SK-N-SH (cell line): Measurements from ENCODE around the gene P2RY8. TPM values are rescaled to one million over a fixed set of nuclear protein-coding genes. Genes with fewer than 3 reads are reported as not detected.

Experiments used
- CTCF ChIA-PET: fragments of 300-600, 350-600 bp; formaldehyde crosslinking; extraction: SDS; loops from one replicate; lab custom pipeline; 2021; lab: Yijun Ruan, JAX
- POLR2A ChIA-PET: fragments of 350-600 bp; sonication (Branson Sonifier 250); formaldehyde crosslinking; extraction: SDS; loops from one replicate; lab custom pipeline; 2020; ENCODE audit warnings: antibody characterized with exemption, inconsistent platforms; lab: Yijun Ruan, JAX
- DNase-seq: peaks from one replicate; pipeline ENCODE4 v3.0.0; 2012
- H2AFZ ChIP-seq: fragments of 200-600 bp; sonication (generic); 2 replicates; pipeline ENCODE4 v1.8.1; 2016; ENCODE audit warnings: antibody characterized with exemption, mild to moderate bottlenecking, low read depth
- H3F3A ChIP-seq: fragments of 200-600 bp; sonication (generic); replicated peaks from 2 replicates; pipeline ENCODE3; 2016; ENCODE audit warnings: antibody characterized with exemption, mild to moderate bottlenecking; ENCODE audit not compliant: insufficient read depth
- H3K27ac ChIP-seq, 2 experiments: fragments of 200-500 bp in 1 of 2; fragments of 200-600 bp in 1 of 2; sonication (Bioruptor generic) in 1 of 2; sonication (generic), shearing (Covaris generic) in 1 of 2; 2 replicates each; pipeline versions ENCODE4 v1.5.1 to v1.6.1; 2014 to 2016; ENCODE audit warnings: low read depth in 2 of 2, inconsistent platforms in 1 of 2, low read length in 1 of 2, mild to moderate bottlenecking in 1 of 2, mixed read lengths in 1 of 2
- H3K27me3 ChIP-seq: fragments of 200-600 bp; sonication (generic), shearing (Covaris generic); 2 replicates; pipeline ENCODE4 v1.6.1; 2016; ENCODE audit warnings: mixed run types; ENCODE audit not compliant: insufficient read depth
- H3K36me3 ChIP-seq, 2 experiments: fragments of 200-500 bp in 1 of 2; fragments of 200-600 bp in 1 of 2; sonication (Bioruptor generic) in 1 of 2; sonication (generic) in 1 of 2; replicated peaks in 1 of 2; 2 replicates each; pipeline versions ENCODE3 to v1.5.1; 2014 to 2016; ENCODE audit warnings: low read length in 1 of 2, mild to moderate bottlenecking in 1 of 2; ENCODE audit not compliant: insufficient read depth in 2 of 2, control insufficient read depth in 1 of 2
- H3K4me1 ChIP-seq, 2 experiments: fragments of 200-500 bp in 1 of 2; fragments of 200-600 bp in 1 of 2; sonication (Bioruptor generic) in 1 of 2; sonication (generic), shearing (Covaris generic) in 1 of 2; 2 replicates each; pipeline versions ENCODE4 v1.5.1 to v1.6.1; 2014 to 2016; ENCODE audit warnings: low read depth in 1 of 2, low read length in 1 of 2, mixed run types in 1 of 2; ENCODE audit not compliant: insufficient read depth in 2 of 2, control insufficient read depth in 1 of 2
- H3K4me2 ChIP-seq: fragments of 200-600 bp; sonication (generic), shearing (Covaris generic); 2 replicates; pipeline ENCODE4 v1.6.1; 2017; ENCODE audit warnings: mixed run types
- H3K4me3 ChIP-seq, 2 experiments: fragments of 200-500 bp in 1 of 2; fragments of 200-600 bp in 1 of 2; sonication (Bioruptor generic) in 1 of 2; sonication (generic), shearing (Covaris generic) in 1 of 2; 2 replicates each; pipeline versions ENCODE4 v1.5.1 to v1.8.1; 2014 to 2016; ENCODE audit warnings: low read depth in 2 of 2, inconsistent platforms in 1 of 2, low read length in 1 of 2, mild to moderate bottlenecking in 1 of 2, mixed read lengths in 1 of 2, moderate library complexity in 1 of 2
- H3K79me2 ChIP-seq: fragments of 200-600 bp; sonication (generic); 2 replicates; pipeline ENCODE4 v1.8.1; 2017; ENCODE audit warnings: mild to moderate bottlenecking; ENCODE audit not compliant: insufficient read depth
- H3K9ac ChIP-seq: fragments of 200-600 bp; sonication (generic); 2 replicates; pipeline ENCODE4 v1.6.1; 2017; ENCODE audit warnings: mixed run types
- H3K9me2 ChIP-seq: fragments of 200-600 bp; sonication (generic); 2 replicates; pipeline ENCODE4 v1.6.1; 2017; ENCODE audit warnings: mixed run types
- H3K9me3 ChIP-seq: fragments of 200-600 bp; sonication (generic); 2 replicates; pipeline ENCODE4 v1.6.1; 2017; ENCODE audit warnings: mixed run types, mild to moderate bottlenecking, moderate library complexity
- H4K20me1 ChIP-seq: fragments of 200-600 bp; sonication (generic); 2 replicates; pipeline ENCODE4 v1.6.1; 2017; ENCODE audit warnings: mild to moderate bottlenecking, mixed run types; ENCODE audit not compliant: insufficient read depth
- ELF1 ChIP-seq: IDR thresholded peaks from 2 replicates; pipeline ENCODE4 v1.4.0; 2012
- EP300 ChIP-seq, 2 experiments: IDR thresholded peaks; 2 replicates each; pipeline versions ENCODE4 v1.4.0 to v1.6.1; 2012; ENCODE audit warnings: borderline replicate concordance in 1 of 2, low read depth in 1 of 2, low read length in 1 of 2
- FOSL2 ChIP-seq: IDR thresholded peaks from 2 replicates; pipeline ENCODE4 v1.4.0; 2012; ENCODE audit warnings: low read depth, mild to moderate bottlenecking, moderate library complexity, borderline replicate concordance
- FOXM1 ChIP-seq: IDR thresholded peaks from 2 replicates; pipeline ENCODE4 v1.4.0; 2012; ENCODE audit warnings: low read depth, mild to moderate bottlenecking
- GABPA ChIP-seq: IDR thresholded peaks from 2 replicates; pipeline ENCODE4 v1.4.0; 2012; ENCODE audit warnings: low read depth, mild to moderate bottlenecking
- JUND ChIP-seq: IDR thresholded peaks from 2 replicates; pipeline ENCODE4 v1.4.0; 2012
- MEF2A ChIP-seq: IDR thresholded peaks from 2 replicates; pipeline ENCODE4 v1.4.0; 2012; ENCODE audit warnings: low read depth, borderline replicate concordance
- NFIC ChIP-seq: IDR thresholded peaks from 2 replicates; pipeline ENCODE4 v1.4.0; 2012; ENCODE audit warnings: borderline replicate concordance
- NRF1 ChIP-seq: IDR thresholded peaks from 2 replicates; pipeline ENCODE4 v1.6.1; 2012; ENCODE audit warnings: low read depth, mild to moderate bottlenecking, low read length
- POLR2AphosphoS5 ChIP-seq: IDR thresholded peaks from 2 replicates; pipeline ENCODE4 v1.6.1; 2012; ENCODE audit warnings: low read depth, low read length
- RCOR1 ChIP-seq: fragments of 150-350 bp; IDR thresholded peaks from 2 replicates; pipeline ENCODE4 v1.6.1; 2017; ENCODE audit warnings: antibody characterized with exemption, low read length
- SIN3A ChIP-seq: IDR thresholded peaks from 2 replicates; pipeline ENCODE4 v1.6.1; 2012; ENCODE audit warnings: low read depth, mild to moderate bottlenecking, low read length, moderate library complexity, borderline replicate concordance
- TAF1 ChIP-seq: IDR thresholded peaks from 2 replicates; pipeline ENCODE4 v1.6.1; 2012; ENCODE audit warnings: low read depth, mild to moderate bottlenecking, low read length, moderate library complexity, borderline replicate concordance
- TCF12 ChIP-seq: IDR thresholded peaks from 2 replicates; pipeline ENCODE4 v1.4.0; 2012
- TEAD4 ChIP-seq: IDR thresholded peaks from 2 replicates; pipeline ENCODE4 v1.4.0; 2012; ENCODE audit warnings: mild to moderate bottlenecking, borderline replicate concordance; ENCODE audit not compliant: insufficient read depth
- YY1 ChIP-seq: IDR thresholded peaks from 2 replicates; pipeline ENCODE4 v1.4.0; 2012; ENCODE audit warnings: low read depth, mild to moderate bottlenecking
- WGBS: methylation state at CpG from one replicate; pipeline ENCODE4 v1.1.6; 2017; ENCODE audit warnings: low lambda C conversion rate; 5-methylcytosine and 5-hydroxymethylcytosine counted together
- polyA plus RNA-seq, 3 experiments: library from polyadenylated mRNA; depleted of rRNA; stranded (reverse); fragments of >200 nt; gene quantifications; 2 replicates each; pipeline ENCODE4 v1.2.3, GENCODE V29; 2012
- TF ChIP-seq, protein P1 (sequence below): fragments of 150-350 bp; IDR thresholded peaks from 2 replicates; pipeline ENCODE4 v1.6.1; 2017; ENCODE audit warnings: antibody characterized with exemption, low read length, low read depth, borderline replicate concordance
- TF ChIP-seq, protein P2 (sequence below): IDR thresholded peaks from 2 replicates; pipeline ENCODE4 v1.4.0; 2012; ENCODE audit warnings: low read depth, borderline replicate concordance
- TF ChIP-seq, protein P3 (sequence below): IDR thresholded peaks from 2 replicates; pipeline ENCODE4 v1.4.0; 2012; ENCODE audit warnings: low read depth
- TF ChIP-seq, protein P4 (sequence below): fragments of 200-600 bp; sonication (generic); IDR thresholded peaks from 2 replicates; pipeline ENCODE4 v1.6.1; 2017; ENCODE audit warnings: antibody characterized with exemption, mild to moderate bottlenecking, moderate library complexity
- TF ChIP-seq, protein P5 (sequence below): IDR thresholded peaks from 2 replicates; pipeline ENCODE4; 2012

The P2RY8 gene
- polyA plus RNA-seq, 1 of the 3 experiments (the other 2 are of a cell fraction), result 0.08 TPM

DNA sequence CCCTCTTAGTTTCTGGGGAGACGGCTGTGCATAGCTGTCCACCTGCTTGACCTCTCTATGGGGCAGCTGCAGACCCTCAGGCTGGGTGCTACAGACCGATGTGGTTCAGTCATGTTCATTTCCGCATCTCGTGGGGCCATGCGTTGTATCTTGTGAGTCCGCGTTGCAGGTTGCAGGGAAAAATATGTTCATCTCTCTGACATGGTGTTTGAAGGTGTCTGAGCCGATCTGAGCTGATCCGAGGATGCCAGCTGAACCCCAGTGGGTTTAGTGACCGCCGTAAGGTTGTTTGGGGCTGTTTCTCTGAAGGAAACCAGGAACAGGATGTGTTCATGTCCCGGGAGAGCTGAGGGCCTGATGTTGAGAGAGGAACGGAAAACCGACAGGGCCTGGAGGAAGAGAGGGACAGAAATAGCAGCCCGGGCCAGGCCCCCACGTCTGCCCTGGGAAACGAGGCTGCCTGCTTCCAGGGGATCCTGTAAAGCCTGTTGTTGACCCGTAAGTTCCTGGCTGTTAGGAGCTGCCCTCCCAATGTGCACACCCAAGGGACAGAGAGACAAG is 9.8 kb upstream of the P2RY8 start:
- H3K36me3 ChIP-seq, result no peaks in the 10 kb centered on the region
- WGBS, result 42% methylated on average over 18 of the region's 18 CpGs
- ChIA-PET POLR2A (no interaction called here), CTCF (no interaction called here)
- H3K4me2 ChIP-seq, result no peak overlapping the region
- DNase-seq, result no peak
- H3K9me3 ChIP-seq, result no peaks in the 10 kb centered on the region
- no peaks in the 10 kb centered on the region for H3F3A ChIP-seq
- H3K9ac ChIP-seq, result no peak overlapping the region
- no peaks in the 10 kb centered on the region for H3K79me2 ChIP-seq
- H2AFZ ChIP-seq, result no peak overlapping the region
- H3K4me1 ChIP-seq, result no peaks in the 10 kb centered on the region
- H4K20me1 ChIP-seq, result no peaks in the 10 kb centered on the region
- TF ChIP-seq NRF1 (no peak), FOSL2 (no peak), TCF12 (no peak), SIN3A (no peak), RCOR1 (no peak), FOXM1 (no peak)
- no peak overlapping the region for H3K4me3 ChIP-seq
- no peak overlapping the region for H3K27ac ChIP-seq
- H3K9me2 ChIP-seq, result no peaks in the 10 kb centered on the region
- H3K27me3 ChIP-seq, result peaks cover 8% of the 10 kb centered on the region; the same call in 1 of the 2 replicates

DNA sequence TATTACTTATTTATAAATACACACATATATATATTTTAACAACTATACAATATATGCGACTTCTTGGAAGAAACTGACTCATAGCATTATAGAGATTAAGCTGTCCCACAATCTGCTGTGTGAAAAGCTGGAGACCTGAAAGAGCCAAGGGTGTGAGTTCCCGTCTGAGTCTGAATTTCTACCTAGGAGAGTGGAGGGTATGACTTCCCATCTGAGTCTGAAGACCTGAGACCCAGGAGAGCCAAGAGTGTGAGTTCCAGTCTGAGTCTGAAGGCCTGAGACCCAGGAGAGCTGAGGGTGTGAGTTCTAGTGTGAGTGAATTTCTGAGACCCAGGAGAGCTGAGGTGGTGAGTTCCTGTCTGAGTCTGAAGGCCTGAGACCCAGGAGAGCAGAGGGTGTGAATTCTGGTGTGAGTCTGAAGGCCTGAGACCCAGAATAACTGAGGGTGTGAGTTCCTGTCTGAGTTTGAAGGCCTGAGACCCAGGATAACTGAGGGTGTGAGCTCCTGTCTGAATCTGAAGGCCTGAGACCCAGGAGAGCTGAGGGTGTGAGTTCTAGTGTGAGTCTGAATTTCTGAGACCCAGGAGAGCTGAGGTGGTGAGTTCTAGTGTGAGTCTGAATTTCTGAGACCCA is 8.9 kb upstream of the P2RY8 start:
- WGBS, result 46% methylated on average over 2 of the region's 2 CpGs
- POLR2A ChIA-PET, result no interaction called here
- Histone ChIP-seq H3K27ac (no peak overlapping the region), H3F3A (no peaks in the 10 kb centered on the region), H3K9me2 (no peaks in the 10 kb centered on the region), H3K9ac (no peak overlapping the region), H3K79me2 (no peaks in the 10 kb centered on the region), H3K27me3 (no peaks in the 10 kb centered on the region; the same call in 1 of the 2 replicates), H3K4me2 (no peak overlapping the region), H4K20me1 (no peaks in the 10 kb centered on the region), H3K4me1 (no peaks in the 10 kb centered on the region), H3K4me3 (no peak overlapping the region), H2AFZ (no peak overlapping the region), H3K36me3 (no peaks in the 10 kb centered on the region), H3K9me3 (no peaks in the 10 kb centered on the region)
- CTCF ChIA-PET, result no interaction called here
- no peak for DNase-seq
- TF ChIP-seq, protein P1, sequence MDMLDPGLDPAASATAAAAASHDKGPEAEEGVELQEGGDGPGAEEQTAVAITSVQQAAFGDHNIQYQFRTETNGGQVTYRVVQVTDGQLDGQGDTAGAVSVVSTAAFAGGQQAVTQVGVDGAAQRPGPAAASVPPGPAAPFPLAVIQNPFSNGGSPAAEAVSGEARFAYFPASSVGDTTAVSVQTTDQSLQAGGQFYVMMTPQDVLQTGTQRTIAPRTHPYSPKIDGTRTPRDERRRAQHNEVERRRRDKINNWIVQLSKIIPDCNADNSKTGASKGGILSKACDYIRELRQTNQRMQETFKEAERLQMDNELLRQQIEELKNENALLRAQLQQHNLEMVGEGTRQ, result no peak
- TF ChIP-seq FOXM1, result no peak
- no peak for TF ChIP-seq TEAD4
- no peak for TF ChIP-seq NFIC
- TF ChIP-seq, protein P2, sequence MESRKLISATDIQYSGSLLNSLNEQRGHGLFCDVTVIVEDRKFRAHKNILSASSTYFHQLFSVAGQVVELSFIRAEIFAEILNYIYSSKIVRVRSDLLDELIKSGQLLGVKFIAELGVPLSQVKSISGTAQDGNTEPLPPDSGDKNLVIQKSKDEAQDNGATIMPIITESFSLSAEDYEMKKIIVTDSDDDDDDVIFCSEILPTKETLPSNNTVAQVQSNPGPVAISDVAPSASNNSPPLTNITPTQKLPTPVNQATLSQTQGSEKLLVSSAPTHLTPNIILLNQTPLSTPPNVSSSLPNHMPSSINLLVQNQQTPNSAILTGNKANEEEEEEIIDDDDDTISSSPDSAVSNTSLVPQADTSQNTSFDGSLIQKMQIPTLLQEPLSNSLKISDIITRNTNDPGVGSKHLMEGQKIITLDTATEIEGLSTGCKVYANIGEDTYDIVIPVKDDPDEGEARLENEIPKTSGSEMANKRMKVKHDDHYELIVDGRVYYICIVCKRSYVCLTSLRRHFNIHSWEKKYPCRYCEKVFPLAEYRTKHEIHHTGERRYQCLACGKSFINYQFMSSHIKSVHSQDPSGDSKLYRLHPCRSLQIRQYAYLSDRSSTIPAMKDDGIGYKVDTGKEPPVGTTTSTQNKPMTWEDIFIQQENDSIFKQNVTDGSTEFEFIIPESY, result no peak
- TF ChIP-seq MEF2A, result no peak
- TF ChIP-seq, protein P3, sequence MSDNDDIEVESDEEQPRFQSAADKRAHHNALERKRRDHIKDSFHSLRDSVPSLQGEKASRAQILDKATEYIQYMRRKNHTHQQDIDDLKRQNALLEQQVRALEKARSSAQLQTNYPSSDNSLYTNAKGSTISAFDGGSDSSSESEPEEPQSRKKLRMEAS, result no peak
- no peak for TF ChIP-seq YY1
- TF ChIP-seq, protein P4, sequence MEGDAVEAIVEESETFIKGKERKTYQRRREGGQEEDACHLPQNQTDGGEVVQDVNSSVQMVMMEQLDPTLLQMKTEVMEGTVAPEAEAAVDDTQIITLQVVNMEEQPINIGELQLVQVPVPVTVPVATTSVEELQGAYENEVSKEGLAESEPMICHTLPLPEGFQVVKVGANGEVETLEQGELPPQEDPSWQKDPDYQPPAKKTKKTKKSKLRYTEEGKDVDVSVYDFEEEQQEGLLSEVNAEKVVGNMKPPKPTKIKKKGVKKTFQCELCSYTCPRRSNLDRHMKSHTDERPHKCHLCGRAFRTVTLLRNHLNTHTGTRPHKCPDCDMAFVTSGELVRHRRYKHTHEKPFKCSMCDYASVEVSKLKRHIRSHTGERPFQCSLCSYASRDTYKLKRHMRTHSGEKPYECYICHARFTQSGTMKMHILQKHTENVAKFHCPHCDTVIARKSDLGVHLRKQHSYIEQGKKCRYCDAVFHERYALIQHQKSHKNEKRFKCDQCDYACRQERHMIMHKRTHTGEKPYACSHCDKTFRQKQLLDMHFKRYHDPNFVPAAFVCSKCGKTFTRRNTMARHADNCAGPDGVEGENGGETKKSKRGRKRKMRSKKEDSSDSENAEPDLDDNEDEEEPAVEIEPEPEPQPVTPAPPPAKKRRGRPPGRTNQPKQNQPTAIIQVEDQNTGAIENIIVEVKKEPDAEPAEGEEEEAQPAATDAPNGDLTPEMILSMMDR, result no peak
- no peak for TF ChIP-seq TAF1
- no peak for TF ChIP-seq JUND
- TF ChIP-seq ELF1, result no peak
- TF ChIP-seq, protein P5, sequence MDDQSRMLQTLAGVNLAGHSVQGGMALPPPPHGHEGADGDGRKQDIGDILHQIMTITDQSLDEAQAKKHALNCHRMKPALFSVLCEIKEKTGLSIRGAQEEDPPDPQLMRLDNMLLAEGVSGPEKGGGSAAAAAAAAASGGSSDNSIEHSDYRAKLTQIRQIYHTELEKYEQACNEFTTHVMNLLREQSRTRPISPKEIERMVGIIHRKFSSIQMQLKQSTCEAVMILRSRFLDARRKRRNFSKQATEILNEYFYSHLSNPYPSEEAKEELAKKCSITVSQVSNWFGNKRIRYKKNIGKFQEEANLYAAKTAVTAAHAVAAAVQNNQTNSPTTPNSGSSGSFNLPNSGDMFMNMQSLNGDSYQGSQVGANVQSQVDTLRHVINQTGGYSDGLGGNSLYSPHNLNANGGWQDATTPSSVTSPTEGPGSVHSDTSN, result no peak
- no peak for TF ChIP-seq GABPA
- TF ChIP-seq SIN3A, result no peak
- no peak for TF ChIP-seq EP300 (IDR thresholded peaks at IDR 0.05; ENCODE audit: borderline replicate concordance in 1 of 2, low read depth in 1 of 2, low read length in 1 of 2)
- no peak for TF ChIP-seq POLR2AphosphoS5
